ENCODE data around the gene ULBP1.
A peak's percentile ranks its signal among the peaks of the same experiment; 100 is the strongest.
"Not testable (repeated sequence)": the region's sequence is repeated elsewhere in the genome, so short reads cannot be mapped to it uniquely, and the experiment has no call there.

ULBP1 gene

GRCh38 chr6:149975400-149975799 lies 11.7 kb downstream of the ULBP1 start:
- DNase-seq (ENCODE audit: low read depth, low spot score): no peak

GRCh38 chr6:149977221-149977620 lies 13.5 kb downstream of the ULBP1 start:
- no peak for DNase-seq (ENCODE audit: low read depth, low spot score)

- DNase-seq (ENCODE audit: low read depth, low spot score): no peak
Measured at GRCh38 chr6:149978610-149979009, 14.9 kb downstream of the ULBP1 start.

GRCh38 chr6:149979293-149979692 lies 15.6 kb downstream of the ULBP1 start:
- no peak for DNase-seq (ENCODE audit: low read depth, low spot score)

GRCh38 chr6:149983145-149983544 lies 19.4 kb downstream of the ULBP1 start:
- no peak for DNase-seq (ENCODE audit: low read depth, low spot score)

GRCh38 chr6:149984773-149985172 lies 21.0 kb downstream of the ULBP1 start:
- no peak for DNase-seq (ENCODE audit: low read depth, low spot score)

- peak; percentile 32 for DNase-seq (ENCODE audit: low read depth, low spot score)
Measured at GRCh38 chr6:149985481-149985937, 21.8 kb downstream of the ULBP1 start.

- no peak for DNase-seq (ENCODE audit: low read depth, low spot score)
Measured at GRCh38 chr6:149987602-149988107, 23.9 kb downstream of the ULBP1 start.

GRCh38 chr6:149988550-149989346 lies 25.0 kb downstream of the ULBP1 start:
- no peak for DNase-seq (ENCODE audit: low read depth, low spot score)

- peak; percentile 18 for DNase-seq (ENCODE audit: low read depth, low spot score)
Measured at GRCh38 chr6:149990212-149990660, 26.5 kb downstream of the ULBP1 start.

- DNase-seq (ENCODE audit: low read depth, low spot score): peak; percentile 23
Measured at GRCh38 chr6:149990661-149991471, 27.1 kb downstream of the ULBP1 start.

- not testable (repeated sequence) for DNase-seq (ENCODE audit: low read depth, low spot score)
Measured at GRCh38 chr6:149991472-149991795, 27.7 kb downstream of the ULBP1 start.

- DNase-seq (ENCODE audit: low read depth, low spot score): no peak
Measured at GRCh38 chr6:149991838-149992237, 28.1 kb downstream of the ULBP1 start.

- DNase-seq (ENCODE audit: low read depth, low spot score): no peak
Measured at GRCh38 chr6:149995235-149995750, 31.6 kb downstream of the ULBP1 start.

- DNase-seq (ENCODE audit: low read depth, low spot score): no peak
Measured at GRCh38 chr6:149995971-149996370, 32.2 kb downstream of the ULBP1 start.

GRCh38 chr6:149999636-150000035 lies 35.9 kb downstream of the ULBP1 start:
- no peak for DNase-seq (ENCODE audit: low read depth, low spot score)

GRCh38 chr6:150001295-150002008 lies 37.7 kb downstream of the ULBP1 start:
- DNase-seq (ENCODE audit: low read depth, low spot score): no peak

- no peak for DNase-seq (ENCODE audit: low read depth, low spot score)
Measured at GRCh38 chr6:150002710-150003109, 39.0 kb downstream of the ULBP1 start.

GRCh38 chr6:150003599-150003998 lies 39.9 kb downstream of the ULBP1 start:
- DNase-seq (ENCODE audit: low read depth, low spot score): not testable (repeated sequence)

- no peak for DNase-seq (ENCODE audit: low read depth, low spot score)
Measured at GRCh38 chr6:150004101-150004782, 40.5 kb downstream of the ULBP1 start.
